ENCODE measurements around the gene COMT. TPM values are rescaled to one million over a fixed set of nuclear protein-coding genes. Genes with fewer than 3 reads are reported as not detected.

COMT gene
- total RNA-seq, 3 donors from 2014 or later (not counting 1 experiment from before 2014, with no cell fraction given), result 37.5 to 56.2 (median 38.2) TPM

GRCh38 chr22:19979712-19980493 is 38.3 kb downstream of the COMT start:
- Mint-ChIP-seq H3K36me3 (no peaks in the 10 kb centered on the region), H3K4me1 (peaks cover 13 to 18% of the 10 kb centered on the region in 2 donors), H3K27ac (no peak overlapping the region), H3K27me3 (ENCODE audit: low read depth in 2 of 2) (no peaks in the 10 kb centered on the region), H3K9me3 (no peaks in the 10 kb centered on the region), H3K4me3 (no peak overlapping the region)
- no peaks in the 10 kb centered on the region for H3K9me3 ChIP-seq (ENCODE audit: control insufficient read depth, insufficient read depth, low read length)
- no peak overlapping the region for H3K4me3 ChIP-seq (ENCODE audit: low read length)
- DNase-seq, result no peak
- ATAC-seq, result no peak
- H3K36me3 ChIP-seq (ENCODE audit: control insufficient read depth, insufficient read depth, low read length), result peaks cover 3% of the 10 kb centered on the region
- H3K27me3 ChIP-seq (ENCODE audit: control insufficient read depth, insufficient read depth, low read length), result no peaks in the 10 kb centered on the region
- H3K27ac ChIP-seq (ENCODE audit: low read length), result no peak overlapping the region
- TF ChIP-seq CTCF (IDR thresholded peaks at IDR 0.05), result no peak
- H3K4me1 ChIP-seq (ENCODE audit: control insufficient read depth, insufficient read depth, low read length), result peaks cover 16% of the 10 kb centered on the region
- WGBS (ENCODE audit: insufficient coverage), result 97% methylated on average over 52 of the region's 52 CpGs
- intact Hi-C loops (cut with micrococcal nuclease), result no loop called here

GRCh38 chr22:19980766-19981165 is 39.2 kb downstream of the COMT start:
- no peak for DNase-seq
- Mint-ChIP-seq H3K9me3 (no peaks in the 10 kb centered on the region), H3K27ac (no peak overlapping the region), H3K36me3 (no peaks in the 10 kb centered on the region), H3K27me3 (ENCODE audit: low read depth in 2 of 2) (no peaks in the 10 kb centered on the region), H3K4me1 (peaks cover 6 to 16% of the 10 kb centered on the region in 2 donors), H3K4me3 (no peak overlapping the region)
- no peak for TF ChIP-seq CTCF (IDR thresholded peaks at IDR 0.05)
- Histone ChIP-seq H3K9me3 (ENCODE audit: control insufficient read depth, insufficient read depth, low read length) (no peaks in the 10 kb centered on the region), H3K36me3 (ENCODE audit: control insufficient read depth, insufficient read depth, low read length) (peaks cover 3% of the 10 kb centered on the region), H3K27me3 (ENCODE audit: control insufficient read depth, insufficient read depth, low read length) (no peaks in the 10 kb centered on the region), H3K4me3 (ENCODE audit: low read length) (no peak overlapping the region), H3K27ac (ENCODE audit: low read length) (no peak overlapping the region), H3K4me1 (ENCODE audit: control insufficient read depth, insufficient read depth, low read length) (peaks cover 16% of the 10 kb centered on the region)
- intact Hi-C loops (cut with micrococcal nuclease), result no loop called here
- ATAC-seq, result no peak
- WGBS (ENCODE audit: insufficient coverage), result 88% methylated on average over 7 of the region's 7 CpGs

GRCh38 chr22:19981171-19981960 is 39.8 kb downstream of the COMT start:
- 95% methylated on average over 33 of the region's 33 CpGs for WGBS (ENCODE audit: insufficient coverage)
- Histone ChIP-seq H3K27me3 (ENCODE audit: control insufficient read depth, insufficient read depth, low read length) (no peaks in the 10 kb centered on the region), H3K36me3 (ENCODE audit: control insufficient read depth, insufficient read depth, low read length) (peaks cover 3% of the 10 kb centered on the region), H3K9me3 (ENCODE audit: control insufficient read depth, insufficient read depth, low read length) (no peaks in the 10 kb centered on the region), H3K4me3 (ENCODE audit: low read length) (no peak overlapping the region), H3K4me1 (ENCODE audit: control insufficient read depth, insufficient read depth, low read length) (peaks cover 19% of the 10 kb centered on the region), H3K27ac (ENCODE audit: low read length) (no peak overlapping the region)
- Mint-ChIP-seq H3K27me3 (ENCODE audit: low read depth in 2 of 2) (no peaks in the 10 kb centered on the region), H3K9me3 (no peaks in the 10 kb centered on the region), H3K27ac (no peak overlapping the region), H3K4me1 (peaks cover under 1 to 16% of the 10 kb centered on the region in 2 donors), H3K36me3 (no peaks in the 10 kb centered on the region), H3K4me3 (no peak overlapping the region)
- ATAC-seq, result no peak
- no peak for DNase-seq
- no peak for TF ChIP-seq CTCF (IDR thresholded peaks at IDR 0.05)
- intact Hi-C loops (cut with micrococcal nuclease), result no loop called here
